GM18868 (cell line): ENCODE results near the gene PPID.
"Not testable (repeated sequence)": the region's sequence is repeated elsewhere in the genome, so short reads cannot be mapped to it uniquely, and the experiment has no call there.

Experiments
- ATAC-seq: cut with Tn5 transposase; IDR thresholded peaks from one replicate; pipeline ENCODE4 v1.9.1; 2021; ENCODE audit warnings: mild to moderate bottlenecking, moderate library complexity; ENCODE audit not compliant: unreplicated experiment

Gene PPID

DNA sequence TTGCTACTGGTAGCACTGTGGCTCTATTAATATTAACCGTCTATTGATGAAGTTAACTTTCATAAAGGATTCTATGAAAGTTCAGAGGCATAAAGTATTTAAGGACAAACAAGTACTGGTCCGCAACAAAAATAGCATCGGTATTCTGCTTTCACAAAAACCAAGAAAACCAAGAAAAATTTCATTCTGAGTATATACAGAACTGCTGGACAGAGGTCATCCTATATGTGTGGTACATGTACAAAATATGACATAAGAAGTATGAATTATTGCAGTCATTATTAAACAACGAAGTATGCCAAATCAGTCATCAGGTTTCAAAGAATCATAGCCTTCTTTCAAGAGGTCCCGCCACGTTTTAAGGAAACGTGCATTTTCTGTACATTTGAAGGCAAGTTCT, 53.9 kb downstream of the PPID start:
- ATAC-seq, result no peak

GRCh38 chr4:158667651-158668198, 55.5 kb downstream of the PPID start:
- ATAC-seq, result no peak

GRCh38 chr4:158666892-158667291, 56.3 kb downstream of the PPID start:
- ATAC-seq, result no peak

DNA sequence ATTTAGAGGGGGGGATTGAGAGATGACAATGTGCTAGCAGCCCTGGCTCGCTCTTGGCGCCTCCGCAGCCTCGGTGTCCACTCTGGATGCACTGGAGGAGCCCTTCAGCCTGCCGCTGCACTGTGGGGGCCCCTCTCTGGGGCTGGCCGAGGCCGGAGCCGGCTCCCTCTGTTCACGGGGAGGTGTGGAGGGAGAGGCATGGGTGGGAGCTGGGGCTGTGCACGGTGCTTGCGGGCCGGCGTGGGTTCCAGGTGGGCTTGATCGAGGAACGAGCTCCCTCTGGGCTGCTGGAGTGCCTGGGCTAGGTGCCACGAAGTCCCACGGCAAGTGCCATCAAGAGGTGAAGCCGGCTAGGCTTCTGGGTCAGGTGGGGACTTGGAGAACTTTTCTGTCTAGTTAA, 58.4 kb downstream of the PPID start:
- ATAC-seq, result no peak

DNA sequence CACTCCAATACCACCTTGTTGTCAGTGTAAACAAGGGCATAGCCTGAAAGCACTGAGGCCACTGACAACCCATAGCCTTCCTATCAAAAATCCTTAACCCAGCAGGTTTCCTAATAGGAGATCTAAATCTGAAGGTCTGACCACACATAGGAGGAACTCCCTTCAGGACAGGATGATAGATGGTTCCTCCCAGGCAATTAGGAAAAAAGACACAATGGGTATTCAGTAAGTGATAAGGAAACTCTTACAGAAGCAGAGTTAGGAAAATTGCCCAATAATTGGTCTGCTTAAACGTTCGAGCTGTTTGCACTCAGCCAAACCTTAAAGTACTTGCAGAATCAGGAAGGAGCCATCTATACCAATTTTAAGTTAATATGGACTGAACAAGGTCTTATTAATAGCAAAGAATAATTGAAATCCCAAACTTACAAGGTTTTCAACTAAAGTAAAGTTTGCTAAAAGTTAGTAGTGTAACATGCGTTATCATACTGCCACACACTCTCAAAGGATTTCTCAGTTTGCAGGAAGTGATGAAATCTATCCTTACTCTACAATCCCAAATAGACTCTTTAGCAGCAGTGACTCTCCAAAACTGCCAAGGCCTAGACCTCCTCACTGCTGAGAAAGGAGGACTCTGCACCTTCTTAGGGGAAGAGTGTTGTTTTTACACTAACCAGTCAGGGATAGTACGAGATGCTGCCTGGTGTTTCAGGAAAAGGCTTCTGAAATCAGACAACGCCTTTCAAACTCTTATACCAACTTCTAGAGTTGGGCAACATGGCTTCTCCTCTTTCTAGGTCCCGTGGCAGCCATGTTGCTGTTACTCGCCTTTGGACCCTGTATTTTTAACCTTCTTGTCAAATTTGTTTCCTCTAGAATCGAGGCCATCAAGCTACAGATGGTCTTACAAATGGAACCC, 59.2 kb downstream of the PPID start:
- ATAC-seq, result not testable (repeated sequence)

- ATAC-seq, result not testable (repeated sequence)
These were observed 59.9 kb downstream of the PPID start for GRCh38 chr4:158663255-158663654.
